Testis (tissue), 3 donors: Measurements from ENCODE around the gene MEGF6. TPM values are rescaled to one million over a fixed set of nuclear protein-coding genes. Genes with fewer than 3 reads are reported as not detected.

ENCODE experiments used
- DNase-seq: peaks from one replicate; pipeline ENCODE4 v3.0.0-alpha.2; 2019
- H3K27ac ChIP-seq, 2 donors: fragments of 200-600 bp; sonication (generic); one replicate each; pipeline ENCODE4 v1.5.1; 2019
- H3K27me3 ChIP-seq: fragments of 200-600 bp; sonication (generic); one replicate; pipeline ENCODE4 v1.5.1; 2019
- H3K36me3 ChIP-seq: fragments of 200-600 bp; sonication (generic); one replicate; pipeline ENCODE4 v1.5.1; 2017; ENCODE audit warnings: low read depth; ENCODE audit errors: missing control alignments
- H3K4me1 ChIP-seq: fragments of 200-600 bp; sonication (generic); one replicate; pipeline ENCODE4 v1.5.1; 2019
- H3K4me3 ChIP-seq, 2 donors: fragments of 200-600 bp; sonication (generic); one replicate each; pipeline ENCODE4 v1.5.1; 2017 to 2019
- H3K9me3 ChIP-seq: fragments of 200-600 bp; sonication (generic); one replicate; pipeline ENCODE4 v1.5.1; 2017
- CTCF ChIP-seq, 3 experiments: fragments of 450-650 bp in 2 of 3; fragments of 200-600 bp in 1 of 3; sonication (generic) in 1 of 3; IDR thresholded peaks; one replicate each; pipeline ENCODE4 v1.5.1; 2016 to 2019; ENCODE audit warnings: antibody characterized with exemption in 3 of 3, mild to moderate bottlenecking in 2 of 3, moderate library complexity in 1 of 3
- POLR2A ChIP-seq: fragments of 450-650 bp; IDR thresholded peaks from one replicate; pipeline ENCODE4 v1.6.1; 2017; ENCODE audit warnings: antibody characterized with exemption, mild to moderate bottlenecking, moderate library complexity
- WGBS, 2 donors: methylation state at CpG; one replicate each; pipeline ENCODE4 v1.1.5; 2018; 5-methylcytosine and 5-hydroxymethylcytosine counted together
- intact Hi-C: fragments of 100-400 bp; cut with DNase I; formaldehyde crosslinking; loops from one replicate; pipeline ENCODE4 v1.15.1; 2023; ENCODE audit warnings: low total_unique reads
- polyA plus RNA-seq: library from polyadenylated mRNA; stranded (reverse); fragments of 350-450 nt; fragmentation: Illumina TruSeq; extraction: RNeasy Lipid Tissue Mini Kit (QIAGEN cat#74804); gene quantifications from one replicate; pipeline ENCODE4 v1.2.3, GENCODE V29; 2014; ENCODE audit warnings: low read depth, low replicate concordance; ENCODE audit not compliant: insufficient read depth
- total RNA-seq, 2 donors: library from RNA; depleted of rRNA; stranded (reverse); fragments of >200 nt; gene quantifications; one replicate each; pipeline ENCODE4 v1.2.3, GENCODE V29; 2016

Gene MEGF6
- total and polyA plus RNA-seq, 3 donors from 2014 or later: 9.0 to 26.4 (median 16.1) TPM

DNA sequence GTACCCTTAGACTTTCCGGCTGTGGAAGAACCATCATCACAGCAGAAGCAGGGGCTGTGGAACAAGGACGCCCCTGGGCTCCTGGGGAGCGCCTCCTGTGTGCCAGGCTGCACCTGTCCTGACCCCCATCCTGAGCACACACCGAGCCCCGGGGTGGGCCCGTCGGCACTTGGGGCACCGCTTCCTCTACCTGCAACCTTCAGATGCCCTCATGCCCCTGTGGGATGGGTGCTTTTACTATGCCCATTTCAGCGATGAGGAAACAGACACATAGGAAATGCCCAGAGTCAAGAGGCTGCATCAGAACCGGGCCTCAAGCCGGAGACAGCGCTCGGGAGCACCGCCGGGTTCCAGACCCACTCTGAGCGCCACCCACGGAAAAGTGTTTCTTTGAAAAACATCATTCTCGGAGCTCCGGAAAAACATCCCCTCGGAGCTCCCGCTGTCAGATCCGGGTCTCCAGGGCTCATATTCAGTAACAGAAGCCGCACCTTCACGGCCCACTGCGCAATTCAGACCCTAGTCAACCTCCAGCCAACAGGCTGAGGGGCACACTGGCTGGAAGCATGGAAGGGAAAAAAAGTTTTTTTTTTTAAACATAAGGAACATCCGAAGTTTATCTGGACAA lies 21.5 kb upstream of the MEGF6 start:
- intact Hi-C loops: no loop called here
- DNase-seq: no peak
- H3K27me3 ChIP-seq: no peaks in the 10 kb centered on the region
- no peak for TF ChIP-seq POLR2A
- TF ChIP-seq CTCF (IDR thresholded peaks at IDR 0.05): no peak
- no peaks in the 10 kb centered on the region for H3K36me3 ChIP-seq
- 91 to 92% methylated on average over 25 to 26 of the region's 26 CpGs for WGBS, 2 donors
- H3K27ac ChIP-seq: no peak overlapping the region
- H3K4me1 ChIP-seq: no peaks in the 10 kb centered on the region
- no peak overlapping the region for H3K4me3 ChIP-seq
- H3K9me3 ChIP-seq: no peaks in the 10 kb centered on the region

GRCh38 chr1:3632298-3632697 lies 21.0 kb upstream of the MEGF6 start:
- 92 to 95% methylated on average over 13 to 17 of the region's 17 CpGs for WGBS, 2 donors
- H3K27me3 ChIP-seq: no peaks in the 10 kb centered on the region
- H3K9me3 ChIP-seq: no peaks in the 10 kb centered on the region
- H3K4me1 ChIP-seq: no peaks in the 10 kb centered on the region
- TF ChIP-seq CTCF (IDR thresholded peaks at IDR 0.05): no peak
- TF ChIP-seq POLR2A: no peak
- no peaks in the 10 kb centered on the region for H3K36me3 ChIP-seq
- no peak overlapping the region for H3K27ac ChIP-seq
- no peak overlapping the region for H3K4me3 ChIP-seq
- intact Hi-C loops: no loop called here
- DNase-seq: no peak

DNA sequence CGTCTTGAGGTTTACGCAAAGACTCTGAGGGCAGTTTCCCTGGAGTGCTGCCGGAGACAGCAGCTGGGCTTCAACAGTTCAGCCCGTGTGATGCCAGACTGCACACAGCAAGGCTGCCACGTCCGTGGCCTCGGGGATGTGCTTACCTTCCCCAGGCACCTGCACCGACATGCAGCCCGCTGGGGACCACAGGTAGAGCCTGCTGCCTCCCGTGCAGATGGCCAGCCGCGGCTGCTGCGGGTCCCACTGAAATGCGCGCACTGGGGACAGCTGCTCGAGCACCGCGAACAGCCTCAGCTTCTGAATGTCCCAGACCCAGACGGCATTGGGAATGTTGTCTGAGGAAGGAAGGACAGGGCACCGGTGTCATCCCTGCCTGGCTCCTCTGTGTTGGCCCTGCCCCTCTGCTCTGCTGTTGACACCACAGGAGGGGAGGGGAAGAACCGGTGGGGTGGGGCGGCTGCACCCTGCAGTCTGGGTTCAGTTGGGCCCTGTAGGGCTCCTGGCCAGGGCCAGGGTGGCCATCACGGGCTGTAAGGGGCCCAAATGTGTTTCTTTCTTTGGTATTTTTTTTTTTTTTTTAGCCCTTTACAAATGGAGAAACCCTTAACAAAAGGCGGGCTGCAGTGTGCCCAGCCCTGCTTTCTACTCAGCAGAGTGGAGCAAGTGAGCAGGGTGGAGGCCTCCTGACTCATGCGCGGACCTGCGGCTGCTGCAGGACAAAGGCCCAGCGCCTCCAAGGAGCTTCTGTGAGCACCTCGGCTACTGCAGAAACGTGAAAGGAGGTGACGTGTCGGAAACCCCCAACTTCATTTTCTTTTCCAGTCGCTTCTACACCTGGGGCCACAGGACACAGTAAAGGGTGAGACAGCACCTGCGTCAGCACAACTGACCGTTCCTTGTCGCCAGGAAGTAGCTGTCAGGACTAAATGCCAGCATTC lies 20.3 kb upstream of the MEGF6 start:
- no peak for TF ChIP-seq POLR2A
- TF ChIP-seq CTCF (IDR thresholded peaks at IDR 0.05): no peak
- Histone ChIP-seq H3K27me3 (no peaks in the 10 kb centered on the region), H3K9me3 (no peaks in the 10 kb centered on the region), H3K27ac (no peak overlapping the region), H3K4me1 (no peaks in the 10 kb centered on the region), H3K36me3 (no peaks in the 10 kb centered on the region), H3K4me3 (no peak overlapping the region)
- 89 to 90% methylated on average over 15 to 36 of the region's 36 CpGs for WGBS, 2 donors
- intact Hi-C loops: no loop called here
- no peak for DNase-seq

DNA sequence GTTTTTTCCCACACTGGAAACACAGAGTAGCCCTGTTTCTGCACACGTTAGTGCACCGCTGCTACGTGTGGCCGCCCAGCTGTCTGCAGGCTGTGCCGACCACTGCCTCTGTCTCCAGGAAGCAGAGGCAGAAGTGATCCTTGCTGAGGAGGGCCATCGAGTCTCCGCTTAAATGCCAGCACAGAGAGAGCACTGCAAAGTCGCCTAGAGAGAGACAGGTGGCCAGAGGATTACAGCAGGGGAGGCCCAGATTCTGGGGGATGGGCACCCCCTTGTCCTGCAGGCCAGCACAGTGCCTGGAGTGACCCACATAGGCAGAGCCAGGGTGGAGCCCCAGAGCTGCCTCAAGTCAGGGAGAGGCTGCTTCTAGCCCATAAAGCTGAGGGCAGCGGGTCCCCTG lies 19.6 kb upstream of the MEGF6 start:
- 83 to 84% methylated on average over 5 to 9 of the region's 9 CpGs for WGBS, 2 donors
- H3K27me3 ChIP-seq: no peaks in the 10 kb centered on the region
- no peak for DNase-seq
- no peaks in the 10 kb centered on the region for H3K9me3 ChIP-seq
- TF ChIP-seq POLR2A: no peak
- TF ChIP-seq CTCF (IDR thresholded peaks at IDR 0.05): no peak
- intact Hi-C loops: no loop called here
- peaks cover under 1% of the 10 kb centered on the region for H3K4me1 ChIP-seq
- no peak overlapping the region for H3K27ac ChIP-seq
- no peak overlapping the region for H3K4me3 ChIP-seq
- no peaks in the 10 kb centered on the region for H3K36me3 ChIP-seq
